Transverse colon (tissue), 4 donors: ENCODE results near the gene SEC61A1. TPM values are rescaled to one million over a fixed set of nuclear protein-coding genes. Genes with fewer than 3 reads are reported as not detected.

Experiments used
- DNase-seq: peaks from one replicate; pipeline ENCODE4 v3.0.0-alpha.2; 2019
- H3K27ac ChIP-seq, 4 donors: fragments of 200-600 bp; sonication (generic); 2 replicates each; pipeline ENCODE4 v1.5.1; 2016 to 2018; ENCODE audit warnings: inconsistent platforms in 4 of 4
- H3K27me3 ChIP-seq: fragments of 200-600 bp; sonication (generic); 2 replicates; pipeline ENCODE4 v1.5.1; 2017; ENCODE audit warnings: inconsistent platforms
- H3K36me3 ChIP-seq, 4 donors: fragments of 200-600 bp; sonication (generic); 2 replicates each; pipeline ENCODE4 v1.5.1; 2017 to 2019; ENCODE audit warnings: inconsistent platforms in 4 of 4
- H3K4me1 ChIP-seq, 4 donors: fragments of 200-600 bp; sonication (generic); 2 replicates each; pipeline ENCODE4 v1.5.1; 2017 to 2020; ENCODE audit warnings: inconsistent platforms in 4 of 4
- H3K4me3 ChIP-seq, 4 donors: fragments of 200-600 bp; sonication (generic); 1 replicate in 1 of 4; 2 replicates in 3 of 4; pipeline versions ENCODE4 v1.5.1 to v1.6.1; 2017 to 2019; ENCODE audit warnings: inconsistent platforms in 4 of 4
- H3K9me3 ChIP-seq, 2 donors: fragments of 200-600 bp; sonication (generic); 2 replicates each; pipeline ENCODE4 v1.5.1; 2017 to 2019; ENCODE audit warnings: inconsistent platforms in 2 of 2
- CTCF ChIP-seq, 5 experiments: fragments of 200-600 bp in 3 of 5; fragments of 450-650 bp in 2 of 5; sonication (generic) in 3 of 5; IDR thresholded peaks; 1 replicate in 2 of 5; 2 replicates in 3 of 5; pipeline ENCODE4 v1.5.1; 2016 to 2017; ENCODE audit warnings: antibody characterized with exemption in 5 of 5, inconsistent platforms in 3 of 5, mild to moderate bottlenecking in 2 of 5, moderate library complexity in 1 of 5
- EP300 ChIP-seq: sonication (generic); formaldehyde crosslinking; IDR thresholded peaks from one replicate; pipeline ENCODE4 v1.6.1; 2017; ENCODE audit warnings: antibody characterized with exemption, low read depth
- POLR2A ChIP-seq: fragments of 450-650 bp; IDR thresholded peaks from one replicate; pipeline ENCODE4 v1.6.1; 2016; ENCODE audit warnings: antibody characterized with exemption, mild to moderate bottlenecking, moderate library complexity
- POLR2AphosphoS5 ChIP-seq, 3 donors: sonication (generic); formaldehyde crosslinking; IDR thresholded peaks; one replicate each; pipeline ENCODE4 v1.6.1; 2016; ENCODE audit warnings: antibody characterized with exemption in 3 of 3
- WGBS, 2 donors: methylation state at CpG; one replicate each; pipeline ENCODE4 v1.1.5; 2018; ENCODE audit warnings: low coverage in 1 of 2; 5-methylcytosine and 5-hydroxymethylcytosine counted together
- in situ Hi-C, 4 donors: fragments of 200-750 bp; cut with MboI; loops; one replicate each; pipeline versions ENCODE4 v1.15.0 to v1.15.1; 2017; ENCODE audit warnings: low sequenced_read_pairs in 3 of 4, low pct_ligation_motif_present in 1 of 4, low pct_unique_long_range_greater_than_20kb in 1 of 4
- intact Hi-C: fragments of 100-400 bp; cut with DNase I; formaldehyde crosslinking; loops from one replicate; pipeline ENCODE4 v1.15.1; 2023; ENCODE audit warnings: low total_unique reads
- total RNA-seq, 4 donors: library from RNA; depleted of rRNA; stranded (reverse); fragments of >200 nt; gene quantifications; one replicate each; pipeline ENCODE4 v1.1.0, GENCODE V29; 2016

Gene SEC61A1
- total RNA-seq, 4 donors from 2014 or later: 86.6 to 116 (median 115) TPM

DNA sequence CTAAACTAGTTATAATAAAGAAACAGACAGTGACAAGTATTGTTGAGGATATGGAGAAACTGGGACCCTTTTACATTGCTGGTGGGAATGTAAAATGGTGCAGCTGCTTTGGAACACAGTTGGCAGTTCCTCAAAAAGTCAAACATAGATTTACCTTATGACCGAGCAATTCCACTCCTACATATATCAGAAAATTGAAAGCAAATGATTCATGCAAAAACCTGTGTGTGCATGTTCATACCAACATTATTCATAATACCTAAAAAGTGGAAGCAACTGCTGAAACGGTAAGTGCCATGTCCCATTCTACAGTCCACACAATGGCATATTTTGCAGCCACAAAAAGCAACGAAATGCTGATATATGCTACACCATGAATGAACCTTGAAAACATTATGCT lies 12.2 kb upstream of the SEC61A1 start:
- intact Hi-C loops: no loop called here
- Histone ChIP-seq H3K27ac (no peak overlapping the region), H3K9me3 (no peaks in the 10 kb centered on the region), H3K27me3 (peaks cover 11% of the 10 kb centered on the region), H3K36me3 (no peaks in the 10 kb centered on the region), H3K4me1 (no peaks in the 10 kb centered on the region), H3K4me3 (no peak overlapping the region)
- no peak for DNase-seq
- WGBS, 2 donors: 79 to 86% methylated on average over 2 to 3 of the region's 3 CpGs
- TF ChIP-seq POLR2AphosphoS5 (IDR thresholded peaks at IDR 0.05): no peak
- no peak for TF ChIP-seq EP300
- no peak for TF ChIP-seq POLR2A
- TF ChIP-seq CTCF (IDR thresholded peaks at IDR 0.05): no peak
- in situ Hi-C loops: no loop called here

GRCh38 chr3:128040660-128041059 lies 11.6 kb upstream of the SEC61A1 start:
- H3K9me3 ChIP-seq: no peaks in the 10 kb centered on the region
- H3K4me3 ChIP-seq: no peak overlapping the region
- no peaks in the 10 kb centered on the region for H3K4me1 ChIP-seq
- H3K27me3 ChIP-seq: peaks cover 11% of the 10 kb centered on the region
- in situ Hi-C loops (no loop called here), intact Hi-C loops (no loop called here)
- no peak overlapping the region for H3K27ac ChIP-seq
- H3K36me3 ChIP-seq: no peaks in the 10 kb centered on the region
- 33 to 76% methylated on average over 1 of the region's 1 CpG for WGBS, 2 donors
- no peak for TF ChIP-seq CTCF (IDR thresholded peaks at IDR 0.05)
- TF ChIP-seq EP300: no peak
- no peak for TF ChIP-seq POLR2AphosphoS5 (IDR thresholded peaks at IDR 0.05)
- TF ChIP-seq POLR2A: no peak
- DNase-seq: no peak

DNA sequence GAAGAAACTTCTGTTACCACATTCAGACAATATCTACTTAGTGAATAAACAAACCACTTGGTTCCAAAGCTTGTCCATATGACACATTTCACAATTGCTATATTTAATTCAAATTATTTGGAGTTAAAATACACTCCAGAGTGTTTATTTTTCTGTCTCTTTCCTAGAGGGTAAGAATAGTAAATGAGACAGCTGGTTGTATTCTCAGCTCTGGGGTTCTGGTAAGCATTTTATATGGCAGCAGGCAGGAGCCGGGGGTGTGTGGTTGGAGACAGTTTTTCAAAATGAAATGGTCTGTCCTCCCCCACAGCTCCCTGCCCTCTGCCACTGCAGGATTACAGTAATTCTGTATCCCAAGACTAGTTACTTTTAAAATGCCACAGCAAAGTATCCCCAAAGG lies 10.9 kb upstream of the SEC61A1 start:
- in situ Hi-C loops: no loop called here
- 57 to 60% methylated on average over 1 of the region's 1 CpG for WGBS, 2 donors

GRCh38 chr3:128050597-128050996 lies 1.6 kb upstream of the SEC61A1 start:
- Histone ChIP-seq H3K36me3 (no peaks in the 10 kb centered on the region), H3K4me3 (no peak overlapping the region), H3K9me3 (no peaks in the 10 kb centered on the region), H3K27ac (no peak overlapping the region), H3K4me1 (peaks cover 22 to 33% (median 27%) of the 10 kb centered on the region in 4 donors), H3K27me3 (peaks cover 4% of the 10 kb centered on the region)
- 52 to 61% methylated on average over 3 of the region's 3 CpGs for WGBS, 2 donors
- intact Hi-C loops (no loop called here), in situ Hi-C loops (no loop called here)
- TF ChIP-seq EP300 (no peak), CTCF (IDR thresholded peaks at IDR 0.05) (no peak), POLR2AphosphoS5 (IDR thresholded peaks at IDR 0.05) (no peak), POLR2A (no peak)
- peak; percentile 48 for DNase-seq

More for the DNA sequence above, 10.9 kb upstream of the SEC61A1 start:
- H3K27ac ChIP-seq: no peak overlapping the region
- H3K36me3 ChIP-seq: no peaks in the 10 kb centered on the region
- no peaks in the 10 kb centered on the region for H3K9me3 ChIP-seq
- peaks cover 11% of the 10 kb centered on the region for H3K27me3 ChIP-seq
- no peak for DNase-seq
- no peak overlapping the region for H3K4me3 ChIP-seq
- intact Hi-C loops: no loop called here
- H3K4me1 ChIP-seq: no peaks in the 10 kb centered on the region
- no peak for TF ChIP-seq CTCF (IDR thresholded peaks at IDR 0.05)
- TF ChIP-seq POLR2AphosphoS5 (IDR thresholded peaks at IDR 0.05): no peak
- TF ChIP-seq EP300: no peak
- TF ChIP-seq POLR2A: no peak
